B cell (primary cell): Measurements from ENCODE around the gene ATF3.

Experiments used
- EZH2 ChIP-seq: IDR thresholded peaks from 2 replicates; pipeline ENCODE4 v1.6.1; 2012; ENCODE audit warnings: borderline replicate concordance, low read depth, mild to moderate bottlenecking, moderate library complexity, low read length; ENCODE audit not compliant: insufficient read depth, poor library complexity, severe bottlenecking
- TF ChIP-seq, protein P1 (sequence below): fragments of 200-600 bp; IDR thresholded peaks from one replicate; pipeline ENCODE4 v1.8.0; 2022; ENCODE audit warnings: antibody characterized with exemption, mild to moderate bottlenecking

DNA sequence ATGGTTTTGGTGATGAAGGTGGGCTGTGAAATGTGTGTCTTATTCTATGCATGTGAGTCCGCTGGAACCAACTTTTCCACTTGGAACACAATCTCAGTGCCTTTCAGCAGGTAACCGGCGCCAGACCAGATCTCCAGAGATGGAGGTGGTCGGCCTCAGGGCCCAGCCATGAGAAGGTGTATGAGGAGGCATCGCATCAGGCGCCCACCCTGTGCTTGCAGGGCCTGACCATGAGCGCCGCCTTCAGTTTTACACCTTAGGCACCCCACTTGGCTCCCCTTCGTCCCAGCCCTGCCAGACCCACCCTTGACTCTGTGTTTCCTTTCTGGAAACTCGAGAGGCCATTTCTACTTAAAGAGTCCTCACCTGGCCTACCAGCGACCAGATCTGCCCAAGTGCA lies 48.6 kb upstream of the ATF3 start:
- TF ChIP-seq, protein P1, sequence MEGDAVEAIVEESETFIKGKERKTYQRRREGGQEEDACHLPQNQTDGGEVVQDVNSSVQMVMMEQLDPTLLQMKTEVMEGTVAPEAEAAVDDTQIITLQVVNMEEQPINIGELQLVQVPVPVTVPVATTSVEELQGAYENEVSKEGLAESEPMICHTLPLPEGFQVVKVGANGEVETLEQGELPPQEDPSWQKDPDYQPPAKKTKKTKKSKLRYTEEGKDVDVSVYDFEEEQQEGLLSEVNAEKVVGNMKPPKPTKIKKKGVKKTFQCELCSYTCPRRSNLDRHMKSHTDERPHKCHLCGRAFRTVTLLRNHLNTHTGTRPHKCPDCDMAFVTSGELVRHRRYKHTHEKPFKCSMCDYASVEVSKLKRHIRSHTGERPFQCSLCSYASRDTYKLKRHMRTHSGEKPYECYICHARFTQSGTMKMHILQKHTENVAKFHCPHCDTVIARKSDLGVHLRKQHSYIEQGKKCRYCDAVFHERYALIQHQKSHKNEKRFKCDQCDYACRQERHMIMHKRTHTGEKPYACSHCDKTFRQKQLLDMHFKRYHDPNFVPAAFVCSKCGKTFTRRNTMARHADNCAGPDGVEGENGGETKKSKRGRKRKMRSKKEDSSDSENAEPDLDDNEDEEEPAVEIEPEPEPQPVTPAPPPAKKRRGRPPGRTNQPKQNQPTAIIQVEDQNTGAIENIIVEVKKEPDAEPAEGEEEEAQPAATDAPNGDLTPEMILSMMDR = no peak
- no peak for TF ChIP-seq EZH2
